Activated gamma-delta T cell treated with Interleukin-2 at 50 U/mL for 16 hours (primary cell): Measurements from ENCODE around the gene PKP3.
A peak's percentile ranks its signal among the peaks of the same experiment; 100 is the strongest.
"Not testable (repeated sequence)": the region's sequence is repeated elsewhere in the genome, so short reads cannot be mapped to it uniquely, and the experiment has no call there.

Source experiments
- DNase-seq: peaks from one replicate; pipeline ENCODE4 v3.0.0-alpha.2; 2020

The PKP3 gene

GRCh38 chr11:396948-397548 is 3.0 kb downstream of the PKP3 start:
- DNase-seq, result peak; percentile 56

GRCh38 chr11:398826-399225 is 4.8 kb downstream of the PKP3 start:
- no peak for DNase-seq

- no peak for DNase-seq
Measured at GRCh38 chr11:399731-400211, 5.8 kb downstream of the PKP3 start.

DNA sequence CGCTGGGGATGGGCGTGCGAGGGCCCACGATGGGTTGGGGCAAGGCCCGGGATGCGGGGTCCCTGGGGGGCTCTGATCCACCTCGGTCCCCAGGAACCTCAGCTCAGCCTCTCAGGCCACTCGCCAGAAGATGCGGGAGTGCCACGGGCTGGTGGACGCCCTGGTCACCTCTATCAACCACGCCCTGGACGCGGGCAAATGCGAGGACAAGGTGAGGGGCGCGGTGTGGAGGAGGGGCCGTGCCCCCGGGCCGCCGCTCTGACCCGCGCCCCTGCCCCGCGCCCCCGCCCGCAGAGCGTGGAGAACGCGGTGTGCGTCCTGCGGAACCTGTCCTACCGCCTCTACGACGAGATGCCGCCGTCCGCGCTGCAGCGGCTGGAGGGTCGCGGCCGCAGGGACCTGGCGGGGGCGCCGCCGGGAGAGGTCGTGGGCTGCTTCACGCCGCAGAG is 6.3 kb downstream of the PKP3 start:
- no peak for DNase-seq

DNA sequence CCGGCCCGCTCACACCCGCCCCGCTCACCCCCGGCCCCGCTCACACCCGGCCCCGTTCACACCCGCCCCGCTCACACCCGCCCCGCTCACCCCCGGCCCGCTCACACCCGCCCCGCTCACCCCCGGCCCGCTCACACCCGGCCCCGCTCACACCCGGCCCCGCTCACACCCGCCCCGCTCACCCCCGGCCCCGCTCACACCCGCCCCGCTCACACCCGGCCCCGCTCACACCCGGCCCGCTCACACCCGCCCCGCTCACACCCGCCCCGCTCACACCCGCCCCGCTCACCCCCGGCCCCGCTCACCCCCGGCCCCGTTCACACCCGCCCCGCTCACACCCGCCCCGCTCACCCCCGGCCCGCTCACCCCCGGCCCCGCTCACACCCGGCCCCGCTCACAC is 7.2 kb downstream of the PKP3 start:
- not testable (repeated sequence) for DNase-seq

DNA sequence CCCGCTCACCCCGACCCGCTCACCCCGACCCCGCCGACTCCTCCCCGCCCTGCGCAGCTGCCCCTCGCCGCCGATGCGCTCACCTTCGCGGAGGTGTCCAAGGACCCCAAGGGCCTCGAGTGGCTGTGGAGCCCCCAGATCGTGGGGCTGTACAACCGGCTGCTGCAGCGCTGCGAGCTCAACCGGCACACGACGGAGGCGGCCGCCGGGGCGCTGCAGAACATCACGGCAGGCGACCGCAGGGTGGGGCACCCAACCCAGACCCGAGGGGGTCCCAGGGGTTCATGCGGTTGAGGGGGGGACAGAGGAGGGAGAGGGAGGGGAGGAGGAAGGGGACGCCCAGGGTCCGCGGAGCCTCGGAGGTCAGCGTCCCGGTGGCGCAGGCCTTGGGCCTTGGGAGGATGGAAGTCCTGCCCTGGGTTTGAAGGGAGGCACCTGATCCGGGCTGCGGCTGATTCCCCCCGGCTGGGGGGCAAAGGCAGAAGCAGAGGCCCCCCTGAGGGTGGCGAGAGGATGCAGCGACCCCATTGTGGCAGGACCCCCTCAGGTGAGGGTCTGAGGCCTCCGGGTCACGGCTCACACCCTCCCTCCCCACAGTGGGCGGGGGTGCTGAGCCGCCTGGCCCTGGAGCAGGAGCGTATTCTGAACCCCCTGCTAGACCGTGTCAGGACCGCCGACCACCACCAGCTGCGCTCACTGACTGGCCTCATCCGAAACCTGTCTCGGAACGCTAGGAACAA is 9.2 kb downstream of the PKP3 start:
- DNase-seq, result no peak

- no peak for DNase-seq
Measured at GRCh38 chr11:403761-404431, 9.9 kb downstream of the PKP3 start.

- no peak for DNase-seq
Measured at GRCh38 chr11:404551-405264, 10.7 kb downstream of the PKP3 start.

DNA sequence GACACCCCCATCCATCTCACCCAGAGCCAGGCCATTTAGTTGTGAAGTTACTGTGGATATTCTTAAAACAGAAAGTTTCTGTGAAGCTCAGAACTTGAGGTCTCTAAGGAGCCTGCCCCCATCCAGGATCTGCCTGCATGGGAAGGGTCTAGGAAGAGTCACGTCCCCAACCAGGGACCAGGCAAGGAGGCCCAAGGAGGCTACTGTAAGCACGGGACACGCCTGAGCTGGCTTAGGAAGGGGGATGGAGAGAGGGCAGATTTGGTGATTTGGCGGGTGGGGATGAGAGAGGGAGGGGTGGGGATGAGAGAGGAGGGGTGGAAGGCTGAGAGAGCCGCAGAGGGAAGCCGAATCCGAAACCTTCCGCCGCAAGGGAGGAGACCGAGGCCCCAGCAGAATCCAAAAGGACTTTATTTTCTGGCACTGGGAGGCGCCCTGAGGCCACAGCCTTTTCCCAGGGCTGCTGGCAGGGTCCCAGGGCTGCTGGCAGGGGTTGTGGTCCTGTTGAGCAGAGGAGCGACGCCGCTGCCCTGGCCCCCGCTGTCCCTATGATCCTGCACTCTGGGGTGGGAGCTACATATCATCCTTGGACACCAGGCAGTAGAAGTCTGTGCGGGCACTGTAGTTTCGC is 11.4 kb downstream of the PKP3 start:
- no peak for DNase-seq

DNA sequence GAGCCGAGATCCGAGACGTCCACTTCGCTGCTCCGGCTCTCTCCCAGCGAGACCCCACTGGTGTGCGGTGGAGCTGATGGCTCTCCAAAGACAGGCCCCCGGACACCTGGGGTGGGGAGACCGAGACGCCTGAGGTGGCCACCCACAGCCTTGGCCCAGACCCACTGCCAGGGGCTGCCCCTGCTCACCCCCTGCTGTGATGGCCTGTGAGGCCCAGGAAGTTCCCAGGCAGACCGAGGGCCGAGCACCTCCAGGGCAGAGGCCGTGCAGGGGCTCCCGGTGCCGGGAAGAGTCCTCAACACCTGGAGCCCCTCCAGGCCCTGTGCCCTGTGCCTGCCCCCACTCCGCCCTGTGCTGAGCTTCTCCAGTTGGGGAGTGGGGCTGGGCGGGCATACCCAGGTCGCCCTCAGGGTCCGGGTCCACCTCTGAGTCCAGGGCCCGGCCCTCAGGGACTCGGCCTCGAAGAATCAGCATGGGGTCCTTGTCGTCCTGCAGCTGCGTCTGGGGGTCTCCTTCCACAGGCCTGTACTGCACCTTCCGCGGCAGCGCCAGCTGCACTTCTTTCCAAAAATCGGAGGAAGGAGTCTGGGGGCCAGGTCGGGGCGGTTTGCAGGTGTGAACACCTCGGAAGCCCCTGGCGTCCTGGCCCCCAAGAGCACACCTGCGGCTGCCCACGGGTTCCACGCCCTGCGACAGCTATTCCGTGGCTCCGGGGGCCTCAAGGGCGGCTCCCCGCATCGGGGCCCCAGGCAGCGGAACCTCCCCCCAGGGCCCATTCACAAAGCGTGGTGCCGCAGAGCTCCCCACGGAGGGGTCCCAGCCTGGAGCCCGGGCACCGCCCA is 12.2 kb downstream of the PKP3 start:
- DNase-seq, result no peak

GRCh38 chr11:406796-407650 is 13.0 kb downstream of the PKP3 start:
- DNase-seq, result peak; percentile 96

DNA sequence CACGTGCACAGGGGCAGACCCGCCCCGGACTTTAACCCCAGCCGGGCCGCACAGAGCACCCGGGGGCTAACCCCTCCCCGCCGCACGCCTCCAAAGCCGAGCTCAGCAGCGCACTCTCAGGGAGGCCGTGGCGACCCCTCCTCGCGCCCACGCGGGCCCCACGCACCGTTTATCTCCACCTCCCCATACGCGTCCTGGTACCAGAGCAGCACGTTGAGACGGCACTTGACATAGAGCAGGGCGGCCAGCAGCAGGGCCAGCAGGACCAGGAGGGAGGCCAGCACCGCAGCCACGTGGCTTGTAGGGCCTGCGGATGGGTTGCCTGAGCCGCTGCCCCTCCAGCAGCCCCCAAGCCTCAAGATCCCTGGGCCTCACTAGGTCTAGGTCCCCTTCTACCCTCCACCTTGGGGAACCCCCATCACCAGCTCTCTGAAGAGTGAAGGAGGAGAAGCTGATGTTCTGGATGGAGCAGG is 13.7 kb downstream of the PKP3 start:
- DNase-seq, result no peak

DNA sequence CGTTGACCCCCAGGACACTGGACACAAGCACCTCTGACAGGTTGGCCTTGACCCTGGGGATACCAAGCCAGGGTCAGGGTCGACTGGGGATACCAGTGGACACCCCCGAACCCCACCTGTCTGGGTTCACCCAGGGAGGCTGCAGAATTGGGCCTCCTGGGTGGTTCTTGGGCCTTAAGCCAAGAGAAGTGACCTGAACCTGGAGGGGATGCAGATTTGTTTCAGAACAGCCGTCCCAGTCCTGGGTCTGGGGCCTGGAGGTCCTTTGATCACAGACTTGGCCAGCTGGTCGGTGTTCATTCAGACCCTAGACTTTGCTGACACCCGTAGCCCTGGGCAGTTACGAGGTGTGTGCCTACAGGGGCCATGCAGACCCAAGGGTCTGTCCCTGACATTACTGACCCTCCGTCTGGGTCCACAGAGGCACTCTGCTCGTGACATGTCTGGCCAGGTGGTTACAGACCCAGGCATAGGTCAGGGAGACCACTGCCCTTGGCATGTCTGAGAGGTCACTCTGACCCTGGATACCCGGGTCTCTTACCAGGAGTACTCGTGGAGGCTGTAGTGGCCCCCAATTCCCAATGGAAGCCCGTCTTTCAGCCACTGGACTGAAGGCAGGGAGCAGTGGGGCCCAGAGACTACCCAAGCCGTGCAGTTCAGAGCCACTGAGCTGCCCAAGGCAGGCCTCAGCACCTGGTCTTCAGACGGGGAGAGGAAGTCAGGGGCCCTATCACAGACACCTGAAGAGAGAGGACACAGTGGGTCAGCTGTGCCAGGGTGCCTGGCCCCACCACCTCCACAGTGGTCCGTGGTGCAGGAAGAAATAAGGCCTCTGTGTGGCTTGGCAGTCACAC is 14.4 kb downstream of the PKP3 start:
- DNase-seq, result no peak

GRCh38 chr11:409008-409599 is 15.1 kb downstream of the PKP3 start:
- DNase-seq, result no peak

DNA sequence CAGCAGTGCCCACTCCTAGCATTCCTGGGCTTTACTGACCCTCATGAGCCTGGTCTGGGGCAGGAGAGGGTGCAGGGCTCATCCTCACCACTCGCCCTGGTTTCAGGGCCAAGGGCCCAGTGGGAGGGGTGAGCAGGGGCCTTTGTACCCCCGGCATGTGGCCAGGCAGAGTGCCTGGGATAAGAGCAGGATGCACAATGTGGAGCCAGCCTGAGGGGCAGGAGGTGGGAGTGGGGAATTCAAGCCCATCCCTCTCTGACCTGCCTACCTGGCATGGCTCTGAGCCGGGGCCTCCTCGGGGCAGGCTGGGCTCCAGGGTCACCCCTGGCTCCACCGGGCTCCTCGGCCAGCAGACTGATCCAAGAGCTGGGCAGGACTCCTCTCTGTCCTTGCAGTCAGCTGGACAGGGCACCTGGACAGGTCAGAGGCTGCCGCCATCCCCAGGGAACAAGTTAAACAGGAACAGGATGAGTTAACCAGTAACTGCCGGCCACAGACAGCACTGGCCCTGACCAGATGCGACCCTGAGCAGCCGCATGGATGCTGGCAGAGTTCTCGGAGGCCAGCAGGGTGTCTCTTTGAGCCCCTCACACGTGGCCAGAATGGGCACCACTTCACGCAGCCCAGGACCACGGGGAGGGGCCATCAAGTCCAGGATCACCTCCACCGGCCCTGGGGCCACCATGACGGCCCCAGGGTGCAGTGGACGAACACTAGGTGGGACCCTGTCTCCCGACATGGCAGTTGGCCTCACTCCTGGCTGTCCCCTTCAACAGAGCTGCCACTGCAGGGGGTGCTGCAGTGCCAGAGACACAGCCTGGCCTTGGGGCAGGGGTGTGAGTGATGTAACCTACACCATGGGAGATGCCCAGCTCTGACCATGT is 15.8 kb downstream of the PKP3 start:
- DNase-seq, result no peak

GRCh38 chr11:410711-411110 is 16.7 kb downstream of the PKP3 start:
- not testable (repeated sequence) for DNase-seq

DNA sequence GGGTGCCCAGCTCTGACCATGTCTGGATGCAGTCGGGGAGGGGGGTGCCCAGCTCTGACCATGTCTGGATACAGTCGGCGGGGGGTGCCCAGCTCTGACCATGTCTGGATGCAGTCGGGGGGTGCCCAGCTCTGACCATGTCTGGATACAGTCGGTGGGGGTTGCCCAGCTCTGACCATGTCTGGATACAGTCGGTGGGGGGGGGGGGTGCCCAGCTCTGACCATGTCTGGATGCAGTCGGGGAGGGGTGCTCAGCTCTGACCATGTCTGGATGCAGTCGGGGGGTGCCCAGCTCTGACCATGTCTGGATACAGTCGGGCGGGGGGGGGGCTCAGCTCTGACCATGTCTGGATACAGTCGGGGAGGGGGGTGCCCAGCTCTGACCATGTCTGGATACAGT is 17.5 kb downstream of the PKP3 start:
- DNase-seq, result not testable (repeated sequence)

GRCh38 chr11:412641-413119 is 18.7 kb downstream of the PKP3 start:
- no peak for DNase-seq
